A549 (cell line): ENCODE measurements around the gene ADGRD1. TPM values are rescaled to one million over a fixed set of nuclear protein-coding genes. Genes with fewer than 3 reads are reported as not detected.

Experiments
- ATAC-seq, 2 experiments: fragments of 200-7000 bp in 1 of 2; fragments of >200 bp in 1 of 2; cut with Nextera tagmentation in 1 of 2; cut with Tn5 transposase in 1 of 2; 3 replicates each; pipeline versions ENCODE4 v1.8.0 to v1.9.1; 2018 to 2020; ENCODE audit warnings: mild to moderate bottlenecking in 1 of 2, moderate library complexity in 1 of 2
- CTCF ChIA-PET: fragments of 300-600 bp; sonication (Branson Sonifier 250); formaldehyde crosslinking; extraction: SDS; loops from one replicate; lab custom pipeline; 2021; ENCODE audit warnings: antibody characterized with exemption, inconsistent platforms; lab: Yijun Ruan, JAX
- POLR2A ChIA-PET: fragments of 350-600 bp; formaldehyde crosslinking; extraction: SDS; loops from one replicate; lab custom pipeline; 2021; ENCODE audit warnings: antibody characterized with exemption, inconsistent platforms; lab: Yijun Ruan, JAX
- DNase-seq, 2 experiments: peaks; one replicate each; pipeline versions ENCODE4 v3.0.0 to v3.0.0-alpha.2; 2011 to 2016; ENCODE audit warnings: low read depth in 1 of 2, low spot score in 1 of 2
- FAIRE-seq: peaks from 2 replicates; lab custom pipeline; 2011; peaks lifted over from hg19 to GRCh38; lab: Jason Lieb, UNC
- H3K27ac ChIP-seq, 2 experiments: fragments of >200 bp; sonication (Bioruptor Twin); formaldehyde crosslinking; 3 replicates each; pipeline ENCODE4 v1.5.1; 2016 to 2017
- H3K4me1 ChIP-seq: fragments of >200 bp; sonication (Bioruptor Twin); formaldehyde crosslinking; 3 replicates; pipeline ENCODE4 v1.6.1; 2016
- H3K4me2 ChIP-seq: fragments of >200 bp; sonication (Bioruptor Twin); formaldehyde crosslinking; 3 replicates; pipeline ENCODE4 v1.6.1; 2016
- H3K4me3 ChIP-seq: fragments of >200 bp; sonication (Bioruptor Twin); formaldehyde crosslinking; 3 replicates; pipeline ENCODE4 v1.5.1; 2016
- H3K9me3 ChIP-seq: fragments of >200 bp; sonication (Bioruptor Twin); formaldehyde crosslinking; 3 replicates; pipeline ENCODE4 v1.6.1; 2016
- ATOH8 ChIP-seq: fragments of 250-450 bp; sonication (Bioruptor Pico); IDR thresholded peaks from 2 replicates; pipeline ENCODE4 v1.5.0; 2020; ENCODE audit warnings: low read depth, mild to moderate bottlenecking, moderate library complexity
- BCL3 ChIP-seq: fragments of >200 bp; sonication (Bioruptor Twin); formaldehyde crosslinking; IDR thresholded peaks from 3 replicates; pipeline ENCODE4 v1.6.1; 2016
- CBX8 ChIP-seq: fragments of 200-600 bp; sonication (generic); IDR thresholded peaks from 2 replicates; pipeline ENCODE4 v1.6.1; 2016
- CTCF ChIP-seq: fragments of >200 bp; sonication (Bioruptor Twin); formaldehyde crosslinking; IDR thresholded peaks from 3 replicates; pipeline ENCODE4 v1.5.1; 2016
- EHMT2 ChIP-seq: fragments of 200-600 bp; sonication (generic); IDR thresholded peaks from 2 replicates; pipeline ENCODE4 v1.6.1; 2016; ENCODE audit warnings: antibody characterized with exemption, low read depth, mild to moderate bottlenecking, moderate library complexity
- ELK1 ChIP-seq: fragments of 150-350 bp; IDR thresholded peaks from 2 replicates; pipeline ENCODE4 v1.6.1; 2014; ENCODE audit warnings: low read depth, mild to moderate bottlenecking, low read length
- EP300 ChIP-seq, 2 experiments: fragments of >200 bp; sonication (Bioruptor Twin); formaldehyde crosslinking; IDR thresholded peaks; 2 replicates in 1 of 2; 3 replicates in 1 of 2; pipeline ENCODE4 v1.6.1; 2016 to 2017
- FOSB ChIP-seq: fragments of 250-450 bp; sonication (Bioruptor Pico); IDR thresholded peaks from 2 replicates; pipeline ENCODE4 v1.5.0; 2020; ENCODE audit warnings: mild to moderate bottlenecking, moderate library complexity
- FOXS1 ChIP-seq: fragments of 250-450 bp; sonication (Bioruptor Pico); IDR thresholded peaks from 2 replicates; pipeline ENCODE4 v1.5.0; 2020; ENCODE audit warnings: mild to moderate bottlenecking, moderate library complexity
- GATA3 ChIP-seq: IDR thresholded peaks from 2 replicates; pipeline ENCODE4 v1.6.1; 2012; ENCODE audit warnings: borderline replicate concordance
- HMGXB4 ChIP-seq: fragments of 250-450 bp; sonication (Bioruptor Pico); IDR thresholded peaks from 2 replicates; pipeline ENCODE4 v1.5.0; 2021; ENCODE audit warnings: mild to moderate bottlenecking, moderate library complexity, borderline replicate concordance
- HOXB5 ChIP-seq: fragments of 250-450 bp; sonication (Bioruptor Pico); IDR thresholded peaks from 2 replicates; pipeline ENCODE4 v1.5.0; 2020; ENCODE audit warnings: mild to moderate bottlenecking, moderate library complexity
- KDM1A ChIP-seq: fragments of 200-600 bp; sonication (generic); IDR thresholded peaks from 2 replicates; pipeline ENCODE4 v1.6.1; 2016; ENCODE audit warnings: low read depth, mild to moderate bottlenecking
- KDM5A ChIP-seq: fragments of 200-600 bp; sonication (generic); IDR thresholded peaks from 2 replicates; pipeline ENCODE4 v1.6.1; 2016; ENCODE audit warnings: antibody characterized with exemption, mild to moderate bottlenecking
- MYC ChIP-seq: IDR thresholded peaks from 2 replicates; pipeline ENCODE4 v1.6.1; 2012; ENCODE audit warnings: mild to moderate bottlenecking, inconsistent platforms, low read length, improper control_type of control experiment, borderline replicate concordance
- NFE2L2 ChIP-seq: fragments of 150-350 bp; conservative IDR thresholded peaks from 2 replicates; pipeline ENCODE4 v1.6.1; 2014; ENCODE audit warnings: low read length
- NPAS2 ChIP-seq: fragments of 250-450 bp; sonication (Bioruptor Pico); IDR thresholded peaks from 2 replicates; pipeline ENCODE4 v1.8.0; 2022; ENCODE audit warnings: mild to moderate bottlenecking, moderate library complexity, borderline replicate concordance
- PHF8 ChIP-seq: fragments of 200-600 bp; sonication (generic); IDR thresholded peaks from 2 replicates; pipeline ENCODE4 v1.6.1; 2016; ENCODE audit warnings: low read depth, mild to moderate bottlenecking, antibody characterized with exemption, moderate library complexity, borderline replicate concordance
- POLR2A ChIP-seq: IDR thresholded peaks from 2 replicates; pipeline ENCODE4 v1.6.1; 2012; ENCODE audit warnings: mild to moderate bottlenecking, low read length
- RARB ChIP-seq: fragments of 250-450 bp; sonication (Bioruptor Pico); IDR thresholded peaks from 2 replicates; pipeline ENCODE4 v1.8.0; 2021; ENCODE audit warnings: mild to moderate bottlenecking, moderate library complexity
- RFX5 ChIP-seq: fragments of 450-650 bp; IDR thresholded peaks from 2 replicates; pipeline ENCODE4 v1.7.1; 2014; ENCODE audit warnings: antibody characterized with exemption, mild to moderate bottlenecking, moderate library complexity
- SMC3 ChIP-seq: fragments of >200 bp; sonication (Bioruptor Twin); formaldehyde crosslinking; IDR thresholded peaks from 3 replicates; pipeline ENCODE4 v1.6.1; 2018; ENCODE audit warnings: inconsistent platforms
- ZFP36 ChIP-seq: fragments of 450-650 bp; IDR thresholded peaks from 2 replicates; pipeline ENCODE4 v1.6.1; 2014; ENCODE audit warnings: borderline replicate concordance; ENCODE audit not compliant: partially characterized antibody
- ZNF302 ChIP-seq: fragments of 250-450 bp; sonication (Bioruptor Pico); IDR thresholded peaks from 2 replicates; pipeline ENCODE4 v1.9.0; 2021; ENCODE audit warnings: inconsistent platforms, mild to moderate bottlenecking, moderate library complexity
- WGBS: methylation state at CpG from one replicate; pipeline ENCODE4 v1.1.6; 2017; ENCODE audit errors: missing lambda C conversion rate; 5-methylcytosine and 5-hydroxymethylcytosine counted together
- polyA plus RNA-seq, 4 experiments: library from polyadenylated mRNA; depleted of rRNA in 3 of 4; stranded (reverse); fragments of >200 nt; fragmentation: RNase III in 1 of 4; extraction: RNeasy Plus Mini Kit Qiagen cat#74134 plus additional on column Dnase treatment in 1 of 4; gene quantifications; 2 replicates in 3 of 4; 3 replicates in 1 of 4; pipeline ENCODE4 v1.2.3, GENCODE V29; 2011 to 2017

The ADGRD1 gene
- polyA plus RNA-seq, 2 of the 4 experiments (the other 2 are of a cell fraction) = 0.36 to 1.5 TPM

- FAIRE-seq = no peak
- peak overlapping the region in 1 of 2 experiments; percentile 18; a peak in 1 of 6 replicates for H3K27ac ChIP-seq
- WGBS = 64% methylated on average over 15 of the region's 15 CpGs
- H3K4me1 ChIP-seq = peaks cover 15% of the 10 kb centered on the region; the same call in 1 of the 3 replicates
- peak overlapping the region; percentile 39; the same call in 2 of the 3 replicates for H3K4me2 ChIP-seq
- ChIA-PET CTCF (interaction anchor here (0.7 to 1.6 kb wide), 4 partner anchors 13 to 1225 kb away, joined by 3 to 5 read pairs (median 4); no protein-coding TSS in a partner anchor), POLR2A (no interaction called here)
- H3K4me3 ChIP-seq = no peak overlapping the region; the same call in 2 of the 3 replicates
- no peak for ATAC-seq
- peaks cover 5% of the 10 kb centered on the region; the same call in 1 of the 3 replicates for H3K9me3 ChIP-seq
- no peak for DNase-seq
- TF ChIP-seq EHMT2 (no peak), RFX5 (no peak), NFE2L2 (no peak), ZNF302 (CRISPR knock-in tag) (no peak), ATOH8 (CRISPR knock-in tag) (no peak), RARB (CRISPR knock-in tag) (no peak), POLR2A (no peak), EP300 (IDR thresholded peaks at IDR 0.05) (no peak), FOSB (CRISPR knock-in tag) (no peak), KDM5A (no peak), ZFP36 (no peak), PHF8 (no peak), GATA3 (no peak), SMC3 (no peak), MYC (no peak), KDM1A (no peak), ELK1 (no peak), HOXB5 (CRISPR knock-in tag) (no peak), CTCF (no peak), NPAS2 (no peak)
These were observed 33.5 kb upstream of the ADGRD1 start for GRCh38 chr12:130920119-130920703.

GRCh38 chr12:130920723-130921381 lies 32.9 kb upstream of the ADGRD1 start:
- ATAC-seq (peak; percentile 21 to 25; a peak in 2 of 6 replicates), DNase-seq (peak in 1 of 2 experiments; percentile 51), FAIRE-seq (no peak)
- CTCF ChIA-PET = interaction anchor here (0.7 to 1.6 kb wide), 5 partner anchors 12 to 1224 kb away, joined by 3 to 5 read pairs (median 4); no protein-coding TSS in a partner anchor
- peak overlapping the region; percentile 39; the same call in 2 of the 3 replicates for H3K4me2 ChIP-seq
- peaks cover 5% of the 10 kb centered on the region; the same call in 1 of the 3 replicates for H3K9me3 ChIP-seq
- no peak overlapping the region; a peak in 1 of 6 replicates for H3K27ac ChIP-seq
- peaks cover 12% of the 10 kb centered on the region; the same call in 1 of the 3 replicates for H3K4me1 ChIP-seq
- no peak overlapping the region for H3K4me3 ChIP-seq
- POLR2A ChIA-PET = no interaction called here
- TF ChIP-seq EP300 (IDR thresholded peaks at IDR 0.05) = no peak
- no peak for TF ChIP-seq RFX5
- no peak for TF ChIP-seq CBX8
- no peak for TF ChIP-seq CTCF
- no peak for TF ChIP-seq HMGXB4 (CRISPR knock-in tag)
- TF ChIP-seq FOSB (CRISPR knock-in tag) = no peak
- TF ChIP-seq ATOH8 (CRISPR knock-in tag) = no peak
- TF ChIP-seq FOXS1 (CRISPR knock-in tag) = no peak
- no peak for TF ChIP-seq BCL3
- TF ChIP-seq NFE2L2 = no peak
- 17% methylated on average over 8 of the region's 8 CpGs for WGBS
